Urinary bladder (tissue), 4 donors: Measurements from ENCODE around the gene ERAP2. TPM values are rescaled to one million over a fixed set of nuclear protein-coding genes. Genes with fewer than 3 reads are reported as not detected.

Experiments
- DNase-seq: peaks from one replicate; pipeline ENCODE4 v3.0.0-alpha.2; 2015; ENCODE audit errors: extremely low spot score
- H3K27ac ChIP-seq: one replicate; pipeline ENCODE4 v1.5.1; 2013; ENCODE audit warnings: low read depth, mild to moderate bottlenecking, moderate library complexity
- H3K36me3 ChIP-seq: one replicate; pipeline ENCODE4 v1.6.1; 2013; ENCODE audit warnings: mild to moderate bottlenecking, moderate library complexity; ENCODE audit not compliant: insufficient read depth
- H3K4me1 ChIP-seq: one replicate; pipeline ENCODE4 v1.6.1; 2013; ENCODE audit warnings: mild to moderate bottlenecking, moderate library complexity; ENCODE audit not compliant: insufficient read depth
- H3K4me3 ChIP-seq: one replicate; pipeline ENCODE4 v1.5.1; 2013; ENCODE audit warnings: low read depth, low read length
- WGBS: extraction: QIAGEN DNeasy Blood & Tissue Kit; methylation state at CpG from one replicate; pipeline ENCODE4 v1.1.7; 2013; 5-methylcytosine and 5-hydroxymethylcytosine counted together
- polyA plus RNA-seq: library from polyadenylated mRNA; stranded (reverse); fragments of 200-250 nt; gene quantifications from one replicate; pipeline ENCODE4 v1.2.3, GENCODE V29; 2013
- small RNA-seq: library from RNA; depleted of rRNA; stranded (forward); fragments of <200 nt; gene quantifications from one replicate; pipeline ENCODE3, GENCODE V24; 2014
- total RNA-seq: library from RNA; depleted of rRNA; stranded (reverse); fragments of >200 nt; gene quantifications from one replicate; pipeline ENCODE4 v1.2.3, GENCODE V29; 2014
- donor health status: healthy with polysubstance abuse.
- donor health status: healthy.

Gene ERAP2
- total and polyA plus RNA-seq, 2 donors, result 13.0 to 53.2 TPM

- no peak overlapping the region for H3K4me3 ChIP-seq
- no peaks in the 10 kb centered on the region for H3K4me1 ChIP-seq
- WGBS, result 93% methylated on average over 5 of the region's 5 CpGs
- H3K36me3 ChIP-seq, result no peaks in the 10 kb centered on the region
- no peak overlapping the region for H3K27ac ChIP-seq
- DNase-seq, result no peak
Observed at GRCh38 chr5:96958977-96959376, 82.7 kb downstream of the ERAP2 start.

DNA sequence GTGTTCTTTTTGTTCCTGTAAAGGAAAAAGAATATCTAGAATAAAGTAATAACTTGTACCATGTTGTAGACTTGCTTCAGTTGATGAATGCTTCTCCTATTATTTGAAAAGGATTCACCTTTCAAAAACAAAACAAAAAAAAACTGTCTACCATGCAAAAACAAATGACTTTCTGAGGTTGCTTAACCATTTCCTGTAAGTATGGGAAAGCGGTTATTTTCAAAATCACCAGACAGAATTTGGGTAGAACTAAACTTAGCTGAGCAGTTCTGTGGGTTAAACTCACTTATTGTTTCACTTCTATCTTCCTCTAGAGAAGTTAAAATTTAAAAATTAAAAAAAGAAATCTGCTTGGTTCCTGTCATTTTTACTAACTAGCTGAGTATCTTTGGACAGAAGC is 84.8 kb downstream of the ERAP2 start:
- 88% methylated on average over 1 of the region's 1 CpG for WGBS
- no peaks in the 10 kb centered on the region for H3K36me3 ChIP-seq
- no peak overlapping the region for H3K27ac ChIP-seq
- DNase-seq, result no peak
- no peak overlapping the region for H3K4me3 ChIP-seq
- no peaks in the 10 kb centered on the region for H3K4me1 ChIP-seq

- DNase-seq, result no peak
- Histone ChIP-seq H3K36me3 (no peaks in the 10 kb centered on the region), H3K4me1 (no peaks in the 10 kb centered on the region), H3K4me3 (no peak overlapping the region), H3K27ac (no peak overlapping the region)
- 69% methylated on average over 4 of the region's 4 CpGs for WGBS
Observed at GRCh38 chr5:96962540-96962991, 86.3 kb downstream of the ERAP2 start.

DNA sequence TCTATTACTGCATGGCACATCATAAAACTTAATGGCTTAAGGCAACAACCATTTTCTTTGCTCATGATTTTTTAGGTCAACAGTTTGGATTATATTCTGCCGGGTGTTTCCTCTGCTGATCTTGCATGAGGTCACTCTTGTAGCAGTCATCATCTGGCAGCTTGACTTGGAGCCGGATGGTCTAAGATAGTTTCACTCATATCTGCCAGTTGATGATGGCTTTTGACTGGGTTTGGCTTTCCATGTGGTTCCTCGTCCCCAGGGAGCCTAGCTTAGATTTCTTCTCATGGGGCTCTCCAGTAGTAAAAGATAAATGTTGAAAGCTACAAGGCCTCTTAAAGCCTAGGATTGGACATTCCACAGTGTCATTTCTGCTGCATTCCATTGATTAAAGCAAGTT is 87.0 kb downstream of the ERAP2 start:
- no peak for DNase-seq
- H3K27ac ChIP-seq, result peak overlapping the region; percentile 59
- no peaks in the 10 kb centered on the region for H3K4me1 ChIP-seq
- H3K36me3 ChIP-seq, result no peaks in the 10 kb centered on the region
- WGBS, result 23% methylated on average over 3 of the region's 3 CpGs
- H3K4me3 ChIP-seq, result no peak overlapping the region

GRCh38 chr5:96966801-96967200 is 90.5 kb downstream of the ERAP2 start:
- no peak for DNase-seq
- no peak overlapping the region for H3K4me3 ChIP-seq
- no peaks in the 10 kb centered on the region for H3K36me3 ChIP-seq
- H3K4me1 ChIP-seq, result no peaks in the 10 kb centered on the region
- H3K27ac ChIP-seq, result no peak overlapping the region
- WGBS, result 95% methylated on average over 4 of the region's 4 CpGs

GRCh38 chr5:96967400-96967799 is 91.1 kb downstream of the ERAP2 start:
- Histone ChIP-seq H3K4me3 (no peak overlapping the region), H3K36me3 (no peaks in the 10 kb centered on the region), H3K27ac (no peak overlapping the region), H3K4me1 (no peaks in the 10 kb centered on the region)
- DNase-seq, result no peak
- 0% methylated on average over 1 of the region's 1 CpG for WGBS

- no peak for DNase-seq
- Histone ChIP-seq H3K36me3 (no peaks in the 10 kb centered on the region), H3K4me1 (no peaks in the 10 kb centered on the region), H3K4me3 (no peak overlapping the region), H3K27ac (no peak overlapping the region)
- 16% methylated on average over 1 of the region's 1 CpG for WGBS
Observed at GRCh38 chr5:96968074-96968473, 91.8 kb downstream of the ERAP2 start.

- Histone ChIP-seq H3K4me1 (no peaks in the 10 kb centered on the region), H3K27ac (no peak overlapping the region), H3K4me3 (no peak overlapping the region), H3K36me3 (no peaks in the 10 kb centered on the region)
- no peak for DNase-seq
- 29% methylated on average over 2 of the region's 2 CpGs for WGBS
Observed at GRCh38 chr5:96968614-96969013, 92.3 kb downstream of the ERAP2 start.

Small RNA genes within 50 kb of the gene (small RNA-seq; reads per million reads assigned to genes)
- gene RF00019, result not detected

Other genes starting within 250 kb of the ERAP2 start
- 231 TPM for gene CAST, start 214.1 kb upstream of the ERAP2 start, total RNA-seq
- 152 TPM for gene CAST, start 214.1 kb upstream of the ERAP2 start, polyA plus RNA-seq
- gene ERAP1, start 68.6 kb upstream of the ERAP2 start, total RNA-seq, result 48.9 TPM
- gene ERAP1, start 68.6 kb upstream of the ERAP2 start, polyA plus RNA-seq, result 20.1 TPM
- 99.2 TPM for gene LNPEP, start 59.6 kb downstream of the ERAP2 start, total RNA-seq
- 10.1 TPM for gene LNPEP, start 59.6 kb downstream of the ERAP2 start, polyA plus RNA-seq